ENCODE results near the gene AGPAT2. TPM values are rescaled to one million over a fixed set of nuclear protein-coding genes. Genes with fewer than 3 reads are reported as not detected.

Gene AGPAT2
- total and polyA plus RNA-seq, 2 of the 4 experiments (the other 2 are of a cell fraction) = 16.1 to 39.5 TPM

DNA sequence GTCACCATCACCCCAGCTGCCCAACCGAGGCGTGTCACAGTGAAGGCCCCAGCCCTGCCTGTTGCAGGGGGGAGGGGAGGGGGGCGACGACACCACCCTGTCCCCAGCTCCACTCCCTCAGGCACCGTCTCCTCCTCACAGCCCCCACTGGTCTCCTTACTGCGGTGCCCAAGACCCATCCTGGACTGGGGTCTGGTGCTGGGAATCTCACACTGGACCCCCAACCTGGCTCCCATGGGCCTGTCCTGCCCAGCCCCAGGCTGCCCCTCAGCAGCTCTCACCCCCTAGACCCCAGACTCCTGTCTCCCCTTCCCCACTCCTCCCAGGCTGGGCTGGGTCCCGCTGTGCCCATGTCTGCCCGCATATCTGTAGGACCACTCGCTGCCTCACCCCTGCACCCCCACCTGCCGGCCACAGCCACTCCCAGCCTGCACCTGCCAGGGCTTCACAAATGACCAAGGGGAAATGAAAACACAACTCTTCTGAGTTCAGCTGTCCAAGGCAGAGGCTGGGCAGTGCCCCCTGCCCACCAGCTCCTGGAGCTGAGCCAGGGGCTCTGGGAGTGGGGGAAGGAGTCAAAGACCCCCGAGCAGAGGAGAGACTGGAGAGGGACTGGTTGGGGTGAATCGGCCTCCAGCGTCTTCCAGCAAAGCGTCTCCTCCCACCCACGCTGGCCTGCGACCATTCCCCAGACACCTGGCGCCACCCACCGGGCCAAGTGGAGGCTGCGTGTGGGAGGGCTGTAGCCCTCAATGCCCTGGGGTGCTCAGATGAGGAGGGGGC lies 57.2 kb downstream of the AGPAT2 start (continued):
- TF ChIP-seq SMC3 (IDR thresholded peaks at IDR 0.05; ENCODE audit: low read depth, low read length) = peak; percentile 79

GRCh38 chr9:136629001-136629878 lies 58.0 kb downstream of the AGPAT2 start:
- no TSS peak for BruUV-seq (replicated peaks)
- H3K9ac ChIP-seq (ENCODE audit: low read depth, low read length) = no peak overlapping the region
- peaks cover 9% of the 10 kb centered on the region; the same call in 1 of the 2 replicates for H4K20me1 ChIP-seq (ENCODE audit: insufficient read depth, low read length)
- no peak overlapping the region for H2BK20ac ChIP-seq (ENCODE audit: low read depth, low read length)
- no peak overlapping the region for H4K91ac ChIP-seq (ENCODE audit: insufficient read depth, low read depth, low read length)
- no peak overlapping the region for H4K5ac ChIP-seq (ENCODE audit: low read depth, low read length)
- in situ Hi-C loops (cut with MboI; ENCODE audit: low sequenced_read_pairs) = no loop called here
- H3K4ac ChIP-seq (ENCODE audit: low read depth, low read length) = no peak overlapping the region
- H3K79me1 ChIP-seq (ENCODE audit: low read depth in 1 of 2, low read length in 2 of 2) = no peaks in the 10 kb centered on the region; a peak in 1 of 4 replicates
- H3K56ac ChIP-seq (ENCODE audit: extremely low read depth, insufficient read depth, low read length) = no peak overlapping the region
- dilution Hi-C loops (cut with HindIII; ENCODE audit: low sequenced_read_pairs, unreplicated experiment) = no loop called here
- H4K8ac ChIP-seq (ENCODE audit: low read depth in 2 of 2, low read length in 2 of 2) = no peak overlapping the region
- CTCF ChIA-PET = interaction anchor here (0.5 to 0.9 kb wide), 3 partner anchors 139 to 141 kb away, joined by 3 to 4 read pairs (median 3); no protein-coding TSS in a partner anchor
- peaks cover 7% of the 10 kb centered on the region for H3K27me3 ChIP-seq (ENCODE audit: control insufficient read depth, insufficient read depth, low read length)
- H2BK15ac ChIP-seq (ENCODE audit: low read depth, low read length) = no peak overlapping the region
- no peak overlapping the region for H3K23ac ChIP-seq (ENCODE audit: low read depth, low read length)
- peaks cover 3% of the 10 kb centered on the region; the same call in 1 of the 2 replicates for H3K4me1 ChIP-seq (ENCODE audit: control insufficient read depth, insufficient read depth, low read length)
- DNase-seq (no peak), ATAC-seq (ENCODE audit: low read depth) (no peak)
- H3K18ac ChIP-seq (ENCODE audit: low read depth, low read length) = no peak overlapping the region
- H2AFZ ChIP-seq (replicated peaks; ENCODE audit: low read length, poor library complexity) = no peak overlapping the region
- no peak overlapping the region for H3K27ac ChIP-seq (ENCODE audit: insufficient read depth, low read length)
- peak overlapping the region; percentile 16 for H2AK9ac ChIP-seq (replicated peaks; ENCODE audit: low read depth, low read length, poor library complexity)
- no peak overlapping the region for H3K4me2 ChIP-seq (ENCODE audit: low read depth, low read length)
- H3K36me3 ChIP-seq (ENCODE audit: control insufficient read depth, insufficient read depth, low read length) = no peaks in the 10 kb centered on the region
- 48% methylated on average over 8 of the region's 22 CpGs; no CpG with 5 or more reads in 1 of the 2 experiments for WGBS, 2 experiments (ENCODE audit: extremely low coverage in 2 of 2, insufficient read length in 1 of 2)
- POLR2A ChIA-PET (ENCODE audit: unreplicated experiment) = no interaction called here
- H2BK120ac ChIP-seq (ENCODE audit: low read depth, low read length) = no peak overlapping the region
- H2BK5ac ChIP-seq (ENCODE audit: low read depth, low read length, poor library complexity, severe bottlenecking) = no peak overlapping the region
- no peak overlapping the region for H3K14ac ChIP-seq (replicated peaks; ENCODE audit: low read depth, low read length)
- H3K9me3 ChIP-seq (ENCODE audit: control insufficient read depth, insufficient read depth, low read length) = no peaks in the 10 kb centered on the region
- no peak overlapping the region; the same call in 1 of the 2 replicates for H2AK5ac ChIP-seq (ENCODE audit: low read depth, low read length)
- H3K9me1 ChIP-seq (ENCODE audit: insufficient read depth, low read length) = peaks cover 6% of the 10 kb centered on the region; the same call in 1 of the 2 replicates
- intact Hi-C loops (cut with micrococcal nuclease) = no loop called here
- no peak overlapping the region for H3K4me3 ChIP-seq (ENCODE audit: insufficient read depth, low read depth, low read length)
- TF ChIP-seq BHLHE40 (IDR thresholded peaks at IDR 0.05; ENCODE audit: low read depth, low read length) (no peak), RCOR1 (IDR thresholded peaks at IDR 0.05; ENCODE audit: insufficient replicate concordance, low read length) (no peak), CTCF (conservative IDR thresholded peaks at IDR 0.05; ENCODE audit: low read depth, low read length) (no peak), RFX5 (IDR thresholded peaks at IDR 0.05; ENCODE audit: low read depth, low read length) (no peak), SMC3 (IDR thresholded peaks at IDR 0.05; ENCODE audit: low read depth, low read length) (no peak), FOS (IDR thresholded peaks at IDR 0.05; ENCODE audit: low read depth, low read length) (no peak), CEBPB (IDR thresholded peaks at IDR 0.05; ENCODE audit: low read depth, low read length) (no peak), POLR2A (IDR thresholded peaks at IDR 0.05; ENCODE audit: low read depth, low read length) (no peak), MXI1 (IDR thresholded peaks at IDR 0.05; ENCODE audit: borderline replicate concordance, low read depth, low read length) (no peak), NFE2L2 (IDR thresholded peaks at IDR 0.05; ENCODE audit: low read depth, low read length) (no peak)
- TF ChIP-seq, protein P1, sequence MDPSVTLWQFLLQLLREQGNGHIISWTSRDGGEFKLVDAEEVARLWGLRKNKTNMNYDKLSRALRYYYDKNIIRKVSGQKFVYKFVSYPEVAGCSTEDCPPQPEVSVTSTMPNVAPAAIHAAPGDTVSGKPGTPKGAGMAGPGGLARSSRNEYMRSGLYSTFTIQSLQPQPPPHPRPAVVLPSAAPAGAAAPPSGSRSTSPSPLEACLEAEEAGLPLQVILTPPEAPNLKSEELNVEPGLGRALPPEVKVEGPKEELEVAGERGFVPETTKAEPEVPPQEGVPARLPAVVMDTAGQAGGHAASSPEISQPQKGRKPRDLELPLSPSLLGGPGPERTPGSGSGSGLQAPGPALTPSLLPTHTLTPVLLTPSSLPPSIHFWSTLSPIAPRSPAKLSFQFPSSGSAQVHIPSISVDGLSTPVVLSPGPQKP (IDR thresholded peaks at IDR 0.05; ENCODE audit: borderline replicate concordance, low read depth, low read length) = no peak

All from IMR-90 (cell line).